ENCODE measurements around the gene UCKL1.

DNA sequence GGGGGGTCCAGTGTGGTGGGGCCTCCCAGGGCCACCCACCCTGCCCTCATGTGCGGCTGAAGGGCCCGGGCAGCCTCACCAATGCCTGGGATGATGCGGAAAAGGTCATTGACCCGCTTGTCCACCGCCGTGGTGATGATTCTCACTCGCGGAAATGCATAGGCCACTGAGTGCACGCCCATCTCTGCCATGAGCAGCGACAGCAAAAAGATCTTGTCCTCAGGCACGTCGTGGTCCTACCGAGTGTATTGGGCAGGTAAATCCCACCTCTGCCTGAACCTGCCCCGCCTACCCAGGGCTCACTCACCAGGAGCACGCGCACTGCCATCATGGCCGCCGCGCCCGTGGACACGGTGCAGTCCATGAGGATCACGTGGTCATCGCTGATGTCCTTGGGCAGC, 16.1 kb downstream of the UCKL1 start:
- TF ChIP-seq, protein P1, sequence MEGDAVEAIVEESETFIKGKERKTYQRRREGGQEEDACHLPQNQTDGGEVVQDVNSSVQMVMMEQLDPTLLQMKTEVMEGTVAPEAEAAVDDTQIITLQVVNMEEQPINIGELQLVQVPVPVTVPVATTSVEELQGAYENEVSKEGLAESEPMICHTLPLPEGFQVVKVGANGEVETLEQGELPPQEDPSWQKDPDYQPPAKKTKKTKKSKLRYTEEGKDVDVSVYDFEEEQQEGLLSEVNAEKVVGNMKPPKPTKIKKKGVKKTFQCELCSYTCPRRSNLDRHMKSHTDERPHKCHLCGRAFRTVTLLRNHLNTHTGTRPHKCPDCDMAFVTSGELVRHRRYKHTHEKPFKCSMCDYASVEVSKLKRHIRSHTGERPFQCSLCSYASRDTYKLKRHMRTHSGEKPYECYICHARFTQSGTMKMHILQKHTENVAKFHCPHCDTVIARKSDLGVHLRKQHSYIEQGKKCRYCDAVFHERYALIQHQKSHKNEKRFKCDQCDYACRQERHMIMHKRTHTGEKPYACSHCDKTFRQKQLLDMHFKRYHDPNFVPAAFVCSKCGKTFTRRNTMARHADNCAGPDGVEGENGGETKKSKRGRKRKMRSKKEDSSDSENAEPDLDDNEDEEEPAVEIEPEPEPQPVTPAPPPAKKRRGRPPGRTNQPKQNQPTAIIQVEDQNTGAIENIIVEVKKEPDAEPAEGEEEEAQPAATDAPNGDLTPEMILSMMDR (conservative IDR thresholded peaks at IDR 0.05): no peak
- TF ChIP-seq EZH2 (IDR thresholded peaks at IDR 0.05; ENCODE audit: low read depth): no peak

Measured in PC-9 (cell line).